OCI-M2 (cell line): ENCODE measurements around the gene XYLB.
"Not testable (repeated sequence)": the region's sequence is repeated elsewhere in the genome, so short reads cannot be mapped to it uniquely, and the experiment has no call there.

ENCODE experiments used
- DNase-seq: peaks from one replicate; lab custom pipeline; 2025; ENCODE audit not compliant: unreplicated experiment; lab: John Stamatoyannopoulos, UW

Gene XYLB

DNA sequence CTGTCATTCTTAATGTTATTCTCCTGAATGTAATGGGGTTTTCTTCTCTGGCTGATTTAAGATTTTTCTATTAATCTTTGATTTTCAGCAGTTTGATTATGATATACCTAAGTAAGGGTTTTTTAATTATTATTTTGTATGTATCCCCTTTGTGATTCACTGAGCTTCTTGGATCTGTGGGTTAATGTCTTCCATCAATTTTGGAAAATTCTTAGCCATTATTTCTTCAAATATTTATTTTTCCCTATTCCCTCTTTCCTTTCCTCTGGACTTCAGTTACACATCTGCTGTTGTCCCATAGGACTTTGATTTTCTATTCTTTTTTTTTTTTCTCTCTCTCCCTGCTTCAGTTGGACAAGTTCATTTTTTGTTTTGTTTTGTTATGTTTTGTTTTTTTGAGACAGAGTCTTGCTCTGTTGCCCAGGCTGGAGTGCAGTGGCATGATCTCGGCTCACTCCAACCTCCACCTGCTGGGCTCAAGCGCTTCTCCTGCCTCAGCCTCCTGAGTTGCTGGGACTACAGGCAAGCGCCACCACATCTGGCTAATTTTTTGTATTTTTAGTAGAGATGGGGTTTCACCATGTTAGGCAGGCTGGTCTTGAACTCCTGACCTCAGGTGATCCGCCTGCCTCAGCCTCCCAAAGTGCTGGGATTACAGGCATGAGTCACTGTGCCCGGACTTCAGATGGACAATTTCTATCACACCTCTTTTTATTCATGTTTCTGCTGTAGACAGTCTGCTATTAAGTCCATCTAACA is 40.6 kb downstream of the XYLB start:
- DNase-seq, result no peak

DNA sequence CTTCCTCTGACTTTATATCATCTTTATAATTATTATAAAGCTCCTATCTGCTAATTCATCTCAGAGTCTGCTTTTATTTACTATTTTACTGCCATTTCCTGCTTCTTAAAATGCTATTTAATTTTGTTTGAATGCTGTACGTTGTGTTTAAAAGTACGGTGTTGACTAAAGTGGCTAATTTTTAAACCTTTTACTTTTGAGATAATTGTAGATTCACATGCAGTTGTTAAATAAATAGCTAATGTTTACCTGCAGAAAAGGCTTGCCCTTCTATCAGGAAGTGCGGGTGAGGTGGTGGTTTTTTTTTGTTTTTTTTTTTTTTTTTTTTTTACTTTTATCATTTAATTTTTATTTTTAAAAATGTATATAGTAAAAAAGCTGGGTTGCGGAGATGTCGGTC is 41.3 kb downstream of the XYLB start:
- no peak for DNase-seq

DNA sequence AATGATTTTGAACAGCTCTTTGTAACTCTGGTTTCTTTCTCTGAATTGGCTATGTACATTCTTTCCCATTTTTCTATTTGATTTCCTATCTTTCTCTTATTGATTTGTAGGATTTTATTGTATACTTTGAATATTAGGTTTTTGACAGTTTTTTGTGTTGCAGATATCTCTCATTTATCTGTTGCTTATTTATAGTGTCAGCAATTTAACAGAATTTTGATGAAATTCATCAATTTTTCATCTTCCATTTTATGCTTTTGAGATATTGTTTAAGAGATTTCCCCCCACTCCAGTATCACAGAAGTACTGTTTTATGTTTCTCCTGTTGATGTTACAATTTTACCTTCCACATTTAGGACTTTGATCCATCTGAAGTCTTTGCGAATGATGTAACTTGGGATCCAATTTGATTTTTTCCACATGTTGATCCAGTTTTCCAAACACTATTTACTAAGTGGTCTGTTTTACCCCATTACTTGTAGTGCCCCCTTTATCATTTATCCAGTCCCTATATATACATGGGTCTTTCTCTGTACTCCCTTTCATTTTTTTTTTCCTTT is 46.1 kb downstream of the XYLB start:
- no peak for DNase-seq

DNA sequence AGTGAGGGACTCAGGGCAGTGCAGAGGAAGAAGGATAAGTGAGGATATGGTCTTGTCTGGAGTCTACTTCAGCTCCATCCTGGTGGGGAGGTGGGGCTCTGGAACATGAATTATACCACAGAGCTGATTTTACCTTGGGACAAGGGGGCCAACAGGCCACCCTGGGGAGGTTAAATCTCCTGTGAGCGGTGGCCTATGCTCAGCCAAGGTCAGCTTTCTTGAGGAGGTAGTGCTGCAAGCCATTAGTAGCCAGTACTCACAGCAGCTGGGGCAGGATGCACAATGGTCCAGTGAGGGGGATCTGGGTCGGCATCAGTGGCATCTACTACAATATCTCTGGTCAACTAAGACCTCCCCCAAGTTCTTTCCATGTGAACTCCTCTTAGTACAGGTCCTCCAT is 49.7 kb downstream of the XYLB start:
- DNase-seq, result no peak

DNA sequence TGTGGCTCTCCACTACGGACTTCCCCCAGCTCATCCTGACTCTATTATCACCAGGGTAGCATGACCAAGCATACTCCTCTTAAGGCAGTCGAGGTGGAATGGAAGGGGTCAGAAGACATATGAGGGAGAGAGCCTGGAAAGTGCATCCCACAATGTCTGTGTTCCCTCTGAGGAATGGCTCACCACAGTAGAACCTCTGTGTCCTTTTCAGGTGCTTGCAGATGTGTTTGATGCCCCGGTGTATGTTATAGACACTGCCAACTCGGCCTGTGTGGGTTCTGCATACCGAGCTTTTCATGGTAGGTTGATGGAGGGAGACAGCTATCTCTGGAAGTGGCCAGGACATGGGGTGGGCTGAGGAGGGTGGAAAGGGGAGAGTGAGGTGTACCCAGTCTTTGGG is 50.3 kb downstream of the XYLB start:
- no peak for DNase-seq

DNA sequence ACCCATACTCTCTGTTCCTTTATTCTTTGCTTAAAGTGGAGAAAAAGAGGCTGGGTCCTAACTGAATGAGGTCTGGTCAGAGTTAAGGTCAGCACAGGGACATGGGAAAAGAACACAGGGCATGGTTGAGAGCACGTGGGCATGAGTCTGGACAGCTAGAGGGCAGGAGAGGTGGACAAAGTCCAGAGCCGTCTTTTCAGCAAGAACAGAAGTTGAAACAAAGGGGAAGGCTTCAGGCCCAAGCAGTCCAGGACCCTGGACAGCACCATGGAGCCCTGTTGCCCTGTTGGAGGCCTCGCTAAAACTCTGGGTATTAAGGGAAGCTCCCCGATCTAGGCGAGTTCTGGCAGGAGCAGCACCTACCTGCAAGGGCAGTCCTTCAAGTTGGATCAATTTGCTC is 50.7 kb downstream of the XYLB start:
- DNase-seq, result no peak

DNA sequence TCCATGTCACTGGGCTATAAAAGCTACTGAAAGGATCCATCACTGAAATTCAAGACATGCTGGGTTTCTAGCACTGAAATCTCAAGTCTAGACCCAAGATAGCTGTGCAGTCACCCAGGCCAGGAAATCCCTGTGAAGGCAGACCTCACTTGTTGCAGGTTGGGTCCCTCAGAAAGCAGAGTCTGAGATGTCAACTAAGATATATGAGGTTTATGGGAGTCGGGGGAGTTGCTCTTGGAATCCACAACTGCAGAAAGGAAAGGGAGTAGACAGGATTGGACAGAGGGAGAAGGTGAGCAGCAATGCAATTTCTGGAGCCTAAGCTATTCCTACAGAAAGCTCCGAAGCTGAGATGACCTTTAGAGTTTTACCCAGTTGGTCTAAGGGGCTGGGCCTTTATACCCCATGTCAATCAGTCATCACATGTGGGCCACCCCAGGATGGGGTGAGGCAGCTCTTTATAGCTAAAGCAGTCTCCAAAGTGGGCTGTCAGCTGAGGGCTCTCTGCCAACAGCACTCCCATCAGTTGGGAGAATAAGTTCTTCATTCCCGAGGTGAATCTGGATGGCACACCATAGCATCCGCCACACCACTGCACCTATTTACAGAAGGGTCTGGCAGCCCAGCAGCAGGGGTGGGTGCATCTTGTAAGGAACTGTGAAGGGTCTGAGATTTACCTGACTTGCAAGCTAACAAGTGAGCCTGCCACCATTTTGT is 54.8 kb downstream of the XYLB start:
- no peak for DNase-seq

DNA sequence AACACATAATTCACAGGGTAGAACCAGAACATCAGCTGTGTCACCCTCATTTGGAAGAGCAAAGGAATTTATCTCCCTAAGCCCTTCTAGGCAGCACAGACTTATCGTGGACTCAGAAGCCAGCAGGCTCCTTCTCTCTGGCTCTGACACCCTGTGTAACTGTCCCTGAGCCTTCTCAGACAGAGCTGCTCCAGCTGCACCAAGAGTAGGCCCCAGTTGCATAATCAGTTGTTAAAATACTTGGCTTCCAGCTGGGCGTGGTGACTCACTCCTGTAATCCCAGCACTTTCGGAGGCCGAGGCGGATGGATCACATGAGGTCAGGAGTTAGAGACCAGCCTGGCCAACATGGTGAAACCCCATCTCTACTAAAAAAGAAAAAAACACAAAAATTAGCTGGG is 57.7 kb downstream of the XYLB start:
- no peak for DNase-seq

DNA sequence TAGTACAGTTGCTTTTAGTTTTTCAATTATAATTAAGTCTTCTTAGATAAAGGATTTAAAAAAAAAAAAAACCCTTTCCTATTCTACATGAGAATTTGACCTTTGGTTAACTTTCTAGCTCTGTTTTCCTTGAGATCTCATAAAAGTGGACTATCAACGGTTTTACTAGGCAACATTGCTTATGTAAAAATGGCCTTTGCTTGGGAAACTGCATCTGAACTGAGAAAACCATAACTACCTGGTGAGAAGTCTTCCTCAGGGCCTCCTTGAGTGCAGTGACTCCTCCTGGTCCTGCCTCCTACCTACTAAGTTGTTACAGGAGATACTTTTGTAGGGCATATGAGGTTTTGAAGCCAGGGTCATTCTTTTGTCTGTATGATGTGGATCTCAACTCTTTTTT is 65.0 kb downstream of the XYLB start:
- no peak for DNase-seq

DNA sequence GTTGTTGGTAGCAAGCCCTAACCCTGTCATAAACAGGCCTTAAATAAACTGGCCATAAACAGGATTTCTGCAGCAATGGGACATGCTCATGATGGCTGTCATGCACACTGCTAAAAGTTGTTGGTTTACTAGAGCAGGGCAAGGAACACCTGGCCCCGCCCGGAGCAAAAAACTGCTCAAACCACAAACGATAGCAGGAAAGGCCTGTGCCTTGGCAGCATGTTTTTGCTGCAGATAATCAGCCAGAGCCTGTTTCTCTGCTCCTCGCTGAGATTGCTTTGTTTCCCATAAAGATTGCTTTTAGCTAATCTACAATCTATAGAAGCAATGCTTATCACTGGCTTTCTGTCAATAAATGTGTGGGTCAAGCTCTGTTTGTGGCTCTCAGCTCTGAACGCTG is 74.2 kb downstream of the XYLB start:
- DNase-seq, result not testable (repeated sequence)

DNA sequence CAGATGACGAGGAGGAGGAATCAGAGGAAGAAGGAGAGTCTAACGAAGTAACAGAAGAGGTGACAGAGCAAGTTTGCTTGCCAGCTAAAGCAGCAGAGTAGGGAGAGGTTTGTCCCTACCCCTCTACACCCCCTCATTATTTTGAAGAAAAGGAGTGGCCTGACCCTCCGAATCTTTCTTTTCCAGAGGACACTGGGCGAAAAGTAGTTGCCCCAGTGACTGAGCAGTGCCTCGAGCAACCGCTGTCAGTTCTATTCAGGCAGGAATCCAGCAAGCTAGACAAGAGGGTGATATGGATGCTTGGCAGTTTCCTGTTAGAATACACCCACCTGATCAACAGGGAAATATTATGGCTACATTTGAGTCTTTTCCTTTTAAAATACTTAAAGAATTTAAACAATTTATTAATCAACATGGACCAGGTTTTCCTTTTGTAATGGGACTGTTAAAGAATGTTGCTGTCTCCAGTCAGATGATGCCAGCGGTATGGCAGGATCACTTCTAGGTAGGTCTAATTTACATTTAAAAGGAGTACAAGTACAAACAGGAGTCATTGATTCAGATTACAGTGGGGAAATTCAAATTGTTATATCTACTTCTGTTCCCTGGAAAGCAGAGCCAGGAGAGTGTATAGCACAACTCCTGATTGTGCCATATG is 75.2 kb downstream of the XYLB start:
- no peak for DNase-seq

DNA sequence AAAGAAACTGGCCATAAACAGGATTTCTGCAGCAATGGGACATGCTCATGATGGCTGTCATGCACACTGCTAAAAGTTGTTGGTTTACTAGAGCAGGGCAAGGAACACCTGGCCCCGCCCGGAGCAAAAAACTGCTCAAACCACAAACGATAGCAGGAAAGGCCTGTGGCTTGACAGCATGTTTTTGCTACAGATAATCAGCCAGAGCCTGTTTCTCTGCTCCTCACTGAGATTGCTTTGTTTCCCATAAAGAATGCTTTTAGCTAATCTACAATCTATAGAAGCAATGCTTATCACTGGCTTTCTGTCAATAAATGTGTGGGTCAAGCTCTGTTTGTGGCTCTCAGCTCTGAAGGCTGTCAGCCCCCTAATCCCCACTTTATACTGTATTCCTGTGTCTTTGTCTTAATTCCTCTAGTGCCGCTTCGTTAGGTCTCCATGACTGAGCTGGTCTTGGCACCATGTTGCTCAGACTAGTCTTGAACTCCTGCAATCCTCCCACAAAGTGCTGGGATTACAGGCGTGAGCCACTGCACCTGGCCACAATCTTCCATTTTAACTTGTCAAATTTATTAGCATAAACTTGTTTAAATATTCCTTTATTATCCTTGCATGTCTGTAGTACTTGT is 80.3 kb downstream of the XYLB start:
- DNase-seq, result not testable (repeated sequence)

DNA sequence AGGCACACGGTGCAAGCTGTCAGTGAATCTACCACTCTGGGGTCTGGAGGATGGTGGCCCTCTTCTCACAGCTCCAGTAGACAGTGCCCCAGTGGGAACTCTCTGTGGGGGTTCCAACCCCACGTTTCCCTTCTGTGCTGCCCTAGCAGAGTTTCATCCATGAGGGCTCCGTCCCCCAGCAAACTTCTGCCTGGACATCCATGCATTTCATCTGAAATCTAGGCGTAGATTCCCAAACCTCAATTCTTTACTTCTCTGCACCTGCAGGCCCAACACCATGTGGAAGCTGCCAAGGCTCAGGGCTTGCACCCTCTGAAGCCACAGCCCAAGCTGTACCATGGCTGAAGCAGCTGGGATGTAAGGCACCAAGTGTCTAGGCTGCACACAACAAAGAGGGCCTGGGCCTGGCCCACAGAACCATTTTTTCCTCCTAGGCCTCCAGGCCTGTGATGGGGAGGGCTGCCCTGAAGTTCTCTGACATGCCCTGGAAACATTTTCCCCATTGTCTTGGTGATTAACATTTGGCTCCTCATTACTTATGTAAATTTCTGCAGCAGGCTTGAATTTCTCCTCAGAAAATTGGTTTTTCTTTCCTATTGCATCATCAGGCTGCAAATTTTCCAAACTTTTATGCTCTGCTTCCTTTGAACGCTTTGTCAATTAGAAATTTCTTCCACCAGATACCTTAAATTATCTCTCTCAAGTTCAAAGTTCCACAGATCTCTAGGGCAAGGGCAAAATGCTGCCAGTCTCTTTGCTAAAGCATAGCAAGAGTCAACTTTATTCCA is 86.5 kb downstream of the XYLB start:
- DNase-seq, result not testable (repeated sequence)

DNA sequence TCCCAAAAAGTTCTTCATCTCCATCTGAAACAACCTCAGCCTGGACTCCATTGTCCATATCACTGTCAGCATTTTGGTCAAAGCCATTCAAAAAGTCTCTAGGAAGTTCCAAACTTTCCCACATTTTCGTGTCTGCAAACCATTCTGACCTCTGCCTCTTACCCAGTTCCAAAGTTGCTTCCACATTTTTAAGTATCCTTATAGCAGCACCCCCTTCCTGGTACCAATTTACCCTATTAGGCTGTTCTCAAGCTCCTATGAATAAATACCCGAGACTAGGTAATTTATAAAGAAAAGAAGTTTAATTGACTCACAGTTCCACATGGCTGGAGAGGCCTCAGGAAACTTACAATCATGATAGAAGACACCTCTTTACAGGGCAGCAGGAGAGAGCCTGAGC is 87.1 kb downstream of the XYLB start:
- DNase-seq, result not testable (repeated sequence)

DNA sequence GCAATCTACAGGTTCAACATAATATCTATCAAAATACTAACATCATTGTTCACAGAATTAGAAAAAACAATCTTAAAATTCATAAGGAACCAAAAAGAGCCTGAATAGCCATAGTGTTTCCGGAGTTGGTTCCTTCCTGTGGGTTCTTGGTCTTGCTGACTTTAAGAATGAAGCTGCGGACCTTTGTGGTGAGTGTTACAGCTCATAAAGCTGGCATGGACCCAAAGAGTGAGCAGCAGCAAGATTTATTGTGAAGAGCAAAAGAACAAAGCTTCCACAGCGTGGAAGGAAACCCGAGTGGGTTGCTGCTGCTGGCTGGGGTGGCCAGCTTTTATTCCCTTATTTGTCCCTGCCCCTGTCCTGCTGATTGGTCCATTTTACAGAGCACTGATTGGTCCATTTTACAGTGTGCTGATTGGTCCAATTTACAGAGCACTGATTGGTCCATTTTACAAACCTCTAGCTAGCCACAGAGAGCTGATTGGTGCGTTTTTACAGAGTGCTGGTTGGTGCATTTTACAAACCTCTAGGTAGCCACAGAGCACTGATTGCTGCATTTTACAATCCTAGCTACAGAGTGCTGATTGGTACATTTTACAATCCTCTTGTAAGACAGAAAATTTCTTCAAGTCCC is 92.0 kb downstream of the XYLB start:
- DNase-seq, result not testable (repeated sequence)

DNA sequence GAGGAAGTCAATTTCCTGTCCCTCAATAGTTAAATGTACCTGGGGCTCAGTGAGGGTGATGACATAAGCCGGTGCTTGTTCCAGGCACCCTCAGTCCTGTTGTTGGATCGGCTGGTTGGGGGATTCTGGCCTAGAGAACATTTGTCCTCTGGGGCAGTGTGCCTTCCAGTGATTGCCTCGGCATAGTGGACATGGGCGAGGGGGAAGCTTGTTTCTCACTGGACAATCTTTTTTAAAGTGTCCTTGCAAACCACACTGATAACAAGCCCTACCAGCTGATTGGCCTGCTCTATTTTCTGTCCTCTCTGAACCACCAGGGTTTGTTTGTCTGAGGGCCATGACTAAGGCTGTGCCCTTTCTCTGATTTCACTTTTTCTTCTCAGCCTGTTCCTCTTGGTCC is 96.6 kb downstream of the XYLB start:
- not testable (repeated sequence) for DNase-seq

DNA sequence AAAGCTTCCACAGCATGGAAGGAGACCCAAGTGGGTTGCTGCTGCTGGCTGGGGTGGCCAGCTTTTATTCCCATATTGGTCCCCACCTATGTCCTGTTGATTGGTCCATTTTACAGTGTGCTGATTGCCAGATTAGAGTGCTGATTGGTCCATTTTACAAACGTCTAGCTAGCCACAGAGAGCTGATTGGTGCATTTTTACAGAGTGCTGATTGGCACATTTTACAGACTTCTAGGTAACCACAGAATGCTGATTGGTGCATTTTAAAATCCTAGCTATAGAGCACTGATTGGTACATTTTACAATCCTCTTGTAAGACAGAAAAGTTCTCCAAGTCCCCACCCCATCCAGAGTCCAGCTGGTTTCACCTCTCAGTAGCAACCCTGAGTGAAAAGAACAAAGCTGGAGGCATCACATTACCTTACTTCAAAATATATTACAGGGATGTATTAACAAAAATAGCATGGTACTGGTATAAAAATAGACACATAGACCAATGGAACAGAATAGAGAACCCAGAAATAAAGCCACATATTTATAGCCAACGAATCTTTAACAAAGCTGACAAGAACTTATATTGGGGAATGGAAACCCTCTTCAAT is 99.6 kb downstream of the XYLB start:
- no peak for DNase-seq

DNA sequence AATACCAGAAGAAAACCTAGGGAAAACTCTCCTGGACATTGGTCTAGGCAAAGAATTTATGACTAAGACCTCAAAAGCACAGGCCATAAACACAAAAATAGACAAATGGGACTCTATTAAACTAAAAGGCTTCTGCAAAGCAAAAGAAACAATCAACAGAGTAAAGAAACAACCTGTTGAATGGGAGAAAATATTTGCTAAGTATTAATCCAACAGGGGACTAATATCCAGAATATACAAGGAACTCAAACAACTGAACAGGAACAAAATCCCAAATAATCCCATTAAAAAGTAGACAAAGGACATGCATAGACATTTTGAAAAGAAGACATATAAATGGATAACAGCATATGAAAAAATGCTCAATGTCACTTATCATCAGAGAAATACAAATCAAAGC is 100.2 kb downstream of the XYLB start:
- DNase-seq, result no peak

DNA sequence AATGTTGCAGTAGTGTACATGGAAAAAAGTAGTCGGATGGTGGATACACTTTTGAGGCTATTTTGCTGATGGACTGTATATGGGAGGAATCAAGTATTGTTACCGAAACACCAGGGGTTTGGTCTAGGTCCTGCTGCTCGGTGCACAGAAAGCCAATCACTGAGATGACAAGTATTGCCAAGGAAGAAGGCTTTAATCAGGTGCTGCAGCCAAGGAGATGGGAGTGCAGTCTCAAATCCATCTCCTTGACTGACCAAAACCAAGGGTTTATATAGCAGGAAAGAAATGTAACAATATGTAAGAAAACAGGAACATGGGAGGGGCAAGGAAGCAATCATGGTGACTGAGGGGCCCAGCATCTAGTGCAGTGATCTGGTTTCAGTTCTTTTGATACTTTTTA is 104.3 kb downstream of the XYLB start:
- no peak for DNase-seq
